Liver (tissue), 3 donors: Measurements from ENCODE around the gene ABCA8.

Experiments
- CTCF ChIP-seq: fragments of 150-350 bp; IDR thresholded peaks from 2 replicates; pipeline ENCODE4 v1.5.1; 2017; ENCODE audit warnings: improper control_type of control experiment, low read depth, low read length; ENCODE audit not compliant: missing input control
- MAX ChIP-seq: IDR thresholded peaks from 2 replicates; pipeline ENCODE4 v1.6.1; 2016; ENCODE audit warnings: antibody characterized with exemption
- NR2F2 ChIP-seq: IDR thresholded peaks from 2 replicates; pipeline ENCODE4 v1.6.1; 2016; ENCODE audit warnings: antibody characterized with exemption
- RXRA ChIP-seq, 2 donors: IDR thresholded peaks; 2 replicates each; pipeline ENCODE4 v1.6.1; 2017 to 2018; ENCODE audit warnings: antibody characterized with exemption in 2 of 2, mild to moderate bottlenecking in 1 of 2
- ZBTB33 ChIP-seq: IDR thresholded peaks from 2 replicates; pipeline ENCODE4 v1.6.1; 2016; ENCODE audit warnings: antibody characterized with exemption
- donor health status: healthy.
- donor health status: healthy.

GRCh38 chr17:68943123-68943811, 11.9 kb downstream of the ABCA8 start:
- TF ChIP-seq CTCF (no peak), NR2F2 (no peak), ZBTB33 (no peak), RXRA (IDR thresholded peaks at IDR 0.05) (peak; percentile 62 to 63), MAX (no peak)
